ENCODE results near the gene GPR142.
"Not testable (repeated sequence)": the region's sequence is repeated elsewhere in the genome, so short reads cannot be mapped to it uniquely, and the experiment has no call there.

Gene GPR142

DNA sequence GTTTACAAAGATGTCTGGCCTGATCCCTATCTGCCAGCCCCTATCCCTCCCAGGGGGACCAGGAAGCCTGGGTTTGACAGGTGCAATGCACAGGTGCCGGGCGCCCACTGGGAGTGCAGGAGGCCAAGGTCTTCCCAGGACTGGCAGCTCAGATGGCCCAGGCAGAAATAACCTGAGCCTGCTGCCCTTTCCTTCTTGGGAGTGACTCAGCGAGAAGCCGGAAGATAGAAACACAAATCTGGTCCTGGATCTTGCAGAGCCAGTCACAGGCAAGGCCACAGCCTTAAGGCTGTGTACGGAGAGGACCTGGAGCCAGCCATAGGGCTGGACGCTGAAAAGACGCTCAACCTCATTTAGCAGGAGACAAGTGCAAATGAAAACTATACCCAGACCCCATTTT lies 27.7 kb downstream of the GPR142 start:
- no peak for DNase-seq

DNA sequence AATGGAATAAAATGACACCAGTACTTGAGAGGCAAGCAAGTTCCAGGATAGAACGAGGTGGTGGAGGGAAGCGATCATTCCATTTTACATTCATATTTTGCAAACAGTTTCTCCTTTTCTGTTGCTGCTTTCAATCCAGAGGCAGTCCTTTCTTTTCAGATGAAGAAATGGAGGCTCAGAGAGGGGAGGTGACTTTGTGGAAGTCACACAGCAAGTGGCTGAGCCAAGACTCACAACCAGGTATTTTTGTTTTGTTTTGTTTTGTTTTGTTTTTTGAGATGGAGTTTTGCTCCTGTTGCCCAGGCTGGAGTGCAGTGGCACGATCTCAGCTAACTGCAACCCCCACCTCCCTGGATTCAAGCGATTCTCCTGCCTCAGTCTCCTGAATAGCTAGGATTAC lies 29.3 kb downstream of the GPR142 start:
- no peak for DNase-seq

DNA sequence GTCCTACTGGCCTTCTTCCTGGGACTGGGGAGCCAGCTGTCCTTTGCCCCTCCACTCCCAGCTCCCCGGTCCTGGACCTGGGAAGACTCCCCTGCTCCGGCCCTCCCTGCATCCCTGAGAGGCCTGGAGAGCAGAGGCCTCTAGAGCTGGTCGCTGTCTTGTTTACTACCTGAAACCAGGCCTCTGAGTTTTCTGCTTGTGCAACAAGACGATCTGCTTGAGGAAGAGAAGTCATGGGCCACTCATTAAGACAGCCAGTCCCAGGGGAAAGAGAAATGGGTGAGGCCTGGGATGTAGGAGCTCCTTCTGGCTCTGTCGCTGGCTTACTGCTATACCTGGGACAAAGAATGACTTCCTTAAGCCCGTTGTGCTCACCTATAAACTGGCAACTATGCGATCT lies 34.7 kb downstream of the GPR142 start:
- DNase-seq: no peak

DNA sequence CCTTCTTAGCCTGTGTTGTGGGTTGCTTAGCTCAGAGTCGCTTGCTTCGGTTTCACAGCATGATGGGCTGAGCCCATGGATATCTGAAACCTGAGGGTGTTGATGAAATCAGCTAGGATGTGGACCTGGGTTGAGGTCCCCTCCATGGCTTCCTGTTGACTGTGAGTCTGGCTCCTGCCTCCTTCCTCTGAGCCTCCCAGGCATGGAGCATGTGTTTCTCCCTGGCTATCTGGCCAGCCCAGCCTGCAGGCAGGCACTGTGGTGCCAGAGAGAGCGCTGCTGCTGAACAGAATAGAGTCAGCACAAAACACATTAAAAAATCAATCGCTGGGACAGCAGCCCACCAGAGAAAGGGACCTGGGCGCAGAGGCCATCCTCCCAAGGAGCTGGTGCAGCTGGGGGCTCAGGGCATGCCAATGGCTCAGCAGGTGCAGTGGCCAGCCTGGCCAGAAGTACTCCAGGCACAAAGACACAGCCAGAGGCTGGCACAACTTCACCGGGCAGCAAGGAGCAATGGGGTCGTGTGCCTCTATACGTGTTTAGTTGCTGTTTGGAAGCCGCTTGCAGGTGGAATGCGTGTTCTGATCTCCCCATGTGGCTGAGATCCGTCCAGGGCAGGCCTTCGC lies 36.3 kb downstream of the GPR142 start:
- DNase-seq: no peak

- DNase-seq: no peak
Observed at GRCh38 chr17:74404218-74404617, 36.9 kb downstream of the GPR142 start.

DNA sequence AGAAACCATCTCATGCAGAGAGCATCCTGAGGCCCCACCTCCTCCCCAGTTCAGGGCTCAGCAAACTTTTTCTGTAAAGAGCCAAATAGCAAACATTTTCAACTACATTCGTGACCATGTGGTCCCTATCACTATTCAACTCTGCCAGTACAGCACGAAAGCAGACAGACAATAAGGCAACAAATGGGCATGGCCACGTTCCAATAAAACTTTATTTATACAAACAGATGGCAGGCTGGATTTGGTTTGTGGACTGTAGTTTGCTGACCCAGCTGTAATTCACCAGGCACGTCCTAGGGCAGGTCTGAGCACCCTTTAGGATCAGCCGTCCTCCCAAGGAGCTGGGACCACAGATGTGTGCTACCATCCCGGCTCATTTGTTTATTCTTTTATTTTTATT lies 37.5 kb downstream of the GPR142 start:
- no peak for DNase-seq

DNA sequence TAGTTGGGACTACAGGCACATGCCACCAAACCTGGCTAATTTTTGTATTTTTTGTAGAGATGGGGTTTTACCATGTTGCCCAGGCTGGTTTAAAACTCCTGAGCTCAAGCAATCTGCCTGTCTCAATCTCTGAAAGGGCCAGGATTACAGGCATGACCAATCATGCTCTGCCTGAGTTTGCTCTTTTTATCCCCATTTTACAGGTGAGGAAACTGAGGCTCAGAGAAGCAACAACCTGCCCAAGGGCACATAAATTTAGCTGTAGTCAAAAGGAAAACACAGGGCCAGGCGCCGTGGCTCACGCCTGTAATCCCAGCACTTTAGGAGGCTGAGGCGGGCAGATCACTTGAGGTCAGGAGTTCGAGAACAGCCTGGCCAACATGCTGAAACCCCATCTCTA lies 38.0 kb downstream of the GPR142 start:
- not testable (repeated sequence) for DNase-seq

DNA sequence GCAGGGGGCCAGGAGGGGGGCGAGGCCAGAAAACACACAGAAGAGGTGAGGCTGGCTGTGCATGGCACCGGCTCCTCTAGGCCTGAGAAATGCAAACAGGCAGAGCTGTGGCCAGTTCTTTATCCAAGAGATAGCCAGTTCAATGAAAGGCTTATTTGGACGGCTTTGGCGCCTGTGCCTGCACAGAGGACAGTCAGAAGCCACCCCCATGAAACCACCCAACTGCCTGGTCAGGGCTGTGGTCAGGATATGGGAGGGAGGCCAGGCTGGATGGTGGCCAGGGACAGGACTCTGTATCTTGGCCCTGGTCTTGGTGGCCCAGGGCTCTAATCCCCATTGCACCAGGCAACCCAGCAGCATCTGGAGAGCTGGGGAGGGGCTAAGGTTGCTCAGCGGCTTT lies 40.1 kb downstream of the GPR142 start:
- no peak for DNase-seq

DNA sequence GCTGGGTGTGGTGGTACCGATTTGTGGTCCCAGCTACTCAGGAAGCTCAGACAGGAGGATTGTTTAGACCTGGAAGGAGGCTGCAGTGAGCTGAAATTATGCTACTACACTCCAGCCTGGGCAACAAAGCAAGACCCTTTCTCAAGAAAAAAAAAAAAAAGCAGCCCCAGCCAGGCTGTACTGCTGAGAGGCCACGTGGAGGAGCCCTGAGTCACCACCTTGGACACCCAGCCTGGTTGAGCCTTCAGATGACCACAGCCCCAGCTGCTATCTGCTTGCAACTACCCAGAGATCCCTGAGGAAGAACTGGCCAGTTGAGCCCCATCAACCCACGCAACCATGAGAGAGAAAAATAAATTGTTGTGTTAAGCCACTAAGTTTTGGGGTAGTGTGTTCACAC lies 41.0 kb downstream of the GPR142 start:
- no peak for DNase-seq

DNA sequence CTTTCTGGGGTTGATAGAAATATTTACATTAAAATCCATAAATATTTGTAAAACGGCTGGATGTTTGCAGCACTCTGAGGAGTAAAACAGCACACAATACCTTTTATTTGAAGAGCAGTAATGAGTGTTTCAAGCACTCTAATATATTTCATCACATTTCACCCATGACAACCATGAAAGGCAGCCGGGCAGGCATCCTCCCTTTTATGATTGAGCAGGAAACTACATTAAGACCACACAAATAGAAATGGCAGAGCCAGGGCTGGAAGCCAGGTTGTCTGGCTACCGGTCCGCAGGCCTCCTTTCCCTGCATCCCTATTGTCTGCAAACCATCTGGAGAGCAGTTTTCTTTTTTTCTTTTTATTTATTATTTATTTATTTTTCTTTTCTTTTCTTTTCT lies 41.5 kb downstream of the GPR142 start:
- peak; percentile 69 for DNase-seq

DNA sequence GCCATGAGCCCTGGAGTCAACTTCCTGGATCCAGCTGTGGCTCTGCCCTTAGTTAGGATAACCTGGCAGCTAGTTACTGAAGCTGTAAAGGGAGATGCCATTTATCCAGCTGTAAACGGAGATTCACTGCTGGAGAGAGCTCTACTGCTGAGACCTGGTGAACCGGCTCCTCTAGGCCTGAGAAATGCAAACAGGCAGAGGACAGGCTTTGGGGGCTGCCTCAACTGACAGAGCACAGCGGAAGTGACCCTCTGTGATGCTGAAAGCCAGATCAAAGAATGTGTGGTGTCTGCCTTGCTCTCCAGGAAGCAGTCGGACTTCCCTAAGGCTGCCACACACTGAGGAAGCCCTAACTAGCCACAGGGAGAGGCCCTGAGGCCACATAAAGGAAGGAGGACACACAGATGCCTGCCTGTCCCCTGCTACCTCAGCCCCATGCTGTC lies 42.7 kb downstream of the GPR142 start:
- no peak for DNase-seq

GRCh38 chr17:74412581-74412980 lies 45.3 kb downstream of the GPR142 start:
- no peak for DNase-seq

GRCh38 chr17:74413491-74413890 lies 46.2 kb downstream of the GPR142 start:
- no peak for DNase-seq

GRCh38 chr17:74414510-74414909 lies 47.2 kb downstream of the GPR142 start:
- no peak for DNase-seq

GRCh38 chr17:74415608-74416396 lies 48.5 kb downstream of the GPR142 start:
- DNase-seq: no peak

GRCh38 chr17:74417178-74418045 lies 50.1 kb downstream of the GPR142 start:
- no peak for DNase-seq

GRCh38 chr17:74419928-74420411 lies 52.7 kb downstream of the GPR142 start:
- no peak for DNase-seq

Data from NCI-H1417 treated with DMSO at 0.1 percent for 48 hours (cell line).